HG03159 (cell line): Measurements from ENCODE around the gene MUC4.
"Not testable (repeated sequence)": the region's sequence is repeated elsewhere in the genome, so short reads cannot be mapped to it uniquely, and the experiment has no call there.

Experiments used
- ATAC-seq: cut with Tn5 transposase; IDR thresholded peaks from one replicate; pipeline ENCODE4 v1.9.1; 2021; ENCODE audit warnings: mild to moderate bottlenecking, moderate library complexity; ENCODE audit not compliant: unreplicated experiment

Gene MUC4

GRCh38 chr3:195785781-195786405 is 25.8 kb downstream of the MUC4 start:
- ATAC-seq, result not testable (repeated sequence)

- ATAC-seq, result not testable (repeated sequence)
Measured at GRCh38 chr3:195784031-195784430, 27.7 kb downstream of the MUC4 start.

- ATAC-seq, result not testable (repeated sequence)
Measured at GRCh38 chr3:195781236-195781635, 30.5 kb downstream of the MUC4 start.

GRCh38 chr3:195777975-195778374 is 33.8 kb downstream of the MUC4 start:
- no peak for ATAC-seq

- ATAC-seq, result no peak
Measured at GRCh38 chr3:195774917-195775316, 36.8 kb downstream of the MUC4 start.

GRCh38 chr3:195773956-195774537 is 37.7 kb downstream of the MUC4 start:
- no peak for ATAC-seq

GRCh38 chr3:195771646-195772300 is 40.0 kb downstream of the MUC4 start:
- ATAC-seq, result no peak

GRCh38 chr3:195770841-195771645 is 40.7 kb downstream of the MUC4 start:
- ATAC-seq, result not testable (repeated sequence)

GRCh38 chr3:195770081-195770840 is 41.5 kb downstream of the MUC4 start:
- ATAC-seq, result no peak

- ATAC-seq, result no peak
Measured at GRCh38 chr3:195769551-195769950, 42.2 kb downstream of the MUC4 start.

GRCh38 chr3:195768831-195769303 is 42.9 kb downstream of the MUC4 start:
- ATAC-seq, result no peak

- ATAC-seq, result no peak
Measured at GRCh38 chr3:195768414-195768813, 43.3 kb downstream of the MUC4 start.

- no peak for ATAC-seq
Measured at GRCh38 chr3:195767792-195768191, 43.9 kb downstream of the MUC4 start.

GRCh38 chr3:195766671-195767070 is 45.1 kb downstream of the MUC4 start:
- ATAC-seq, result no peak

- no peak for ATAC-seq
Measured at GRCh38 chr3:195764961-195765706, 46.6 kb downstream of the MUC4 start.

GRCh38 chr3:195763843-195764825 is 47.6 kb downstream of the MUC4 start:
- ATAC-seq, result no peak

- ATAC-seq, result no peak
Measured at GRCh38 chr3:195763076-195763830, 48.5 kb downstream of the MUC4 start.

GRCh38 chr3:195762611-195763010 is 49.1 kb downstream of the MUC4 start:
- ATAC-seq, result no peak
